Measurements from ENCODE around the gene PPFIA3.

Gene PPFIA3

DNA sequence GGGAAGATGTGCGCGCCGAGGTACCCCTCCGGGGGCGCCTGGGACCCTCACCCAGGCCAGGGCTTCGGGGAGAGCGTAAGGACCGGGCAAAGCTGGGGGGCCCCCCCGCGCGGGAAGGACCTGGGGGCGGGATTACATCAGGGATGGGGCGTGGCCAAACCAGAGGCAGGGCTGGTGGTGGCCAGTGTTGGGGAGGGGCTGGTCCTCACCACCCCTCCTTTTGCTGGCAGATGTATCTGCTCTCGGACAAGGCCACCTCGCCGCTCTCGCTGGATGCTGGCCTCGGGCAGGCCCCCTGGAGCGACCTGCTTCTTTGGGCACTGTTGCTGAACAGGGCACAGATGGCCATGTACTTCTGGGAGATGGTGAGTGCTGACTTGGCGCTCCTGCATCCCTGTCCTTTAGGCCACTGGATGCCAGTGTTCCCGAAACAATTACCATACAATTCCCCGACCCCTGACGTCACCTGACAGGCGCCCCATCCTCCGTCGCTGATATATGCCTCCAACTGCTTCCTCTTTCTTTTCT lies 63.6 kb downstream of the PPFIA3 start:
- no peak for DNase-seq (ENCODE audit: low read depth)

DNA sequence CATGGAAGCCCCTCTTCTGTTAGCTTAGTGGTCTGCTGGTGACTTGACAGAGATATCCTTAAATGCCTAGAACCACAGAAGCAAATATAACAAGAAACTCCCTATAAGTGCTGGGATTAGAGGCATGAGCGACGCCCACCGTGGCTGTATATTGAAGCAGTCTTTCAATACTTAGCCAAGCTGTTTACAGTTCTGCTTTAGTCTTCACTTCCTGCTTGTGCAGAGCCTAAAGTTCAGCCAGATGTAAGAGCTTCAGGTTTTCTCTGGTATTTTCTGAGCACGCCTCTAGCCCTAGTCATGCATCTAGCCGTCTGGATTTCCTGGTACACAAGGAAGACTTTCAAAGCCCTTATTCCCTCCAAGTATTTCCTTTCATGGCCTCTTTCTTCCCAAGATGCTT lies 66.8 kb downstream of the PPFIA3 start:
- DNase-seq (ENCODE audit: low read depth): no peak

DNA sequence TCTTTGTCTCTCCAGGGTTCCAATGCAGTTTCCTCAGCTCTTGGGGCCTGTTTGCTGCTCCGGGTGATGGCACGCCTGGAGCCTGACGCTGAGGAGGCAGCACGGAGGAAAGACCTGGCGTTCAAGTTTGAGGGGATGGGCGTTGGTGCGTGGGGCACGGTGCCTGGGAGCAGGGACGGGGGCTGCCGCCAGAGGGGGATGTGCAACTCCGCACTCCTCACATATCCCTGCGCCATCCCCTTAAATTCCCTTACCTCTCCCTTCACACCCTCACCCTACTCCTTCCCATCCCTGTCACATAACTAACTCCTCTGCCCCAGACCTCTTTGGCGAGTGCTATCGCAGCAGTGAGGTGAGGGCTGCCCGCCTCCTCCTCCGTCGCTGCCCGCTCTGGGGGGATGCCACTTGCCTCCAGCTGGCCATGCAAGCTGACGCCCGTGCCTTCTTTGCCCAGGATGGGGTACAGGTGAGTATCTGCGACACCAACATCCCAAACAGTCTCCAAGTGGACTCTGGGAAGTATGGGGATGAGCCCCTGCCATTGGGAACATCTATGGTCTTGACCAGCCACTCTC lies 69.4 kb downstream of the PPFIA3 start:
- no peak for DNase-seq (ENCODE audit: low read depth)

DNA sequence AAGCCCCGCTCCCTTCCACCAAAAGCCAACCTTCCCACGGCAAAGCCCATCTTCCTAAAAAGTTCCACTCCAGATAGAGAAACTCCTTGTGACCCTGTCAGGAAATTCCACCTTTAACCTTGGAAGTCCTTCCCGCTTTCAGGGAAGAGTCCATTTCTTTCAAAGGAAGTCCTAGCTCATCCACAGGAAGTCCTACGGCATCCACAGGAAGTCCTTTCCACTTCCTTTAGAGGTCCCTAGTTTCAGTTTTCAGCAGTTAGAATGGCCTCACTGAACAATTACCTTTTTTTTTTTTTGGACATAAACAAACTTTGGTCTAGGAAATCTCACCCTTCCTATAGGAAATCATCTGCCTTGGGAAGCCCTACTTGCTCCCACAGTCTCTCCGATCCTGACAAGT lies 69.9 kb downstream of the PPFIA3 start:
- DNase-seq (ENCODE audit: low read depth): no peak

DNA sequence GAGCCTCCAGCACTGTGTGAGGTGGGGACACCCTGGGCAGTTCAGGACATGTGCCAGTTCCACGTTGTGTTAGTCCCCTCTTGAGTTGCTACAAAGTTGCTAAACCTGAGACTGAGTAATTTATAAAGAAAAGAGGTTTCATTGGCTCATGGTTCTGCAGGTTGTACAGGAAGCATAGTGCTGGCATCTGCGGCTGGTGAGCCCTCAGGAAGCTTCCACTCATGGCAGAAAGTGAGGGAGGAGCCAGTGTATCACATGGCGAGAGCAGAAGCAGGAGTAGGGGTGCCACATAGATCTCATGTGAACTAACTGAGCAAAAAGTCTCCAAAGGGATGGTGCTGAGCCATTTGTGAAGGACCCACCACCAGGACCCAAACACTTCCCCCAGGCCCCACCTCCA lies 71.4 kb downstream of the PPFIA3 start:
- no peak for DNase-seq (ENCODE audit: low read depth)

DNA sequence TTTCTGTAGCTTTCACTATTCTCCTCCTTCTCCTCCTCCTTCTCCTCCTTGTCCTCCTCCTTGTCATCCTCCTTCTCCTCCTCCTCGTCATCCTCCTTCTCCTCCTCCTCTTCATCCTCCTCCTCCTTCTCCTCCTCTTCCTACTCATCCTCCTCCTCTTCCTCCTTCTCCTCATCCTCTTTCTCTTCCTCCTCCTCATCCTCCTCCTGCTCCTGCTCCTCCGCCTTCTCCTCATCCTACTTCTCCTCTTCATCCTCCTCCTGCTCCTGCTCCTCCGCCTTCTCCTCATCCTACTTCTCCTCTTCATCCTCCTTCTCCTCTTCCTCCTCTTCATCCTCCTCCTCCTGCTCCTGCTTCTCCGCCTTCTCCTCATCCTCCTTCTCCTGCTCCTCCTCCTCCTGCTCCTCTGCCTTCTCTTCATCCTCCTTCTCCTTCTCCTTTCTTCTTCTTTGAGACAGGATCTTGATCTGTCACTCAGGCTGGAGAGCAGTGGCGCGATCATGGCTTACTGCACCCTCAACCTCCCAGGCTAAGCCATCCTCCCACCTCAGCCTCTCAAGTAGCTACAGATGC lies 74.6 kb downstream of the PPFIA3 start:
- DNase-seq (ENCODE audit: low read depth): no peak

DNA sequence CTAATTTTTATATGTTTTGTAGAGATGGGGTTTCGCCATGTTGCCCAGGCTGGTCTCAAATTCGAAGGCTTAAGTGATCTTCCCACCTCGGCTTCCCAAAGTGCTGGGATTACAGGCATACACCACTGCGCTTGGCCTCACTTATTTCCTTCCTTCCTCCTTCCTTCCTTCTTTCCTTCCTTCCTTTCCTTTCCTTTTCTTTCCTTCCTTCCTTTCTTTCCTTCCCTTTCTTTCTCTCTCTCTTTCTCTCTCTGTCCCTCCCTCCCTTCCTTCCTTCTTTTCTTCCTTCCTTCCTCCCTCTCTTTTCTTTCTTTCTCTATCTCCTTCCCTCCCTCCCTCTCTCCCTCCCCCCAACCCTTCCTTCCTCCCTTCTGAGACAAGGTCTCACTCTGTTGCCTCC lies 75.1 kb downstream of the PPFIA3 start:
- DNase-seq (ENCODE audit: low read depth): no peak

DNA sequence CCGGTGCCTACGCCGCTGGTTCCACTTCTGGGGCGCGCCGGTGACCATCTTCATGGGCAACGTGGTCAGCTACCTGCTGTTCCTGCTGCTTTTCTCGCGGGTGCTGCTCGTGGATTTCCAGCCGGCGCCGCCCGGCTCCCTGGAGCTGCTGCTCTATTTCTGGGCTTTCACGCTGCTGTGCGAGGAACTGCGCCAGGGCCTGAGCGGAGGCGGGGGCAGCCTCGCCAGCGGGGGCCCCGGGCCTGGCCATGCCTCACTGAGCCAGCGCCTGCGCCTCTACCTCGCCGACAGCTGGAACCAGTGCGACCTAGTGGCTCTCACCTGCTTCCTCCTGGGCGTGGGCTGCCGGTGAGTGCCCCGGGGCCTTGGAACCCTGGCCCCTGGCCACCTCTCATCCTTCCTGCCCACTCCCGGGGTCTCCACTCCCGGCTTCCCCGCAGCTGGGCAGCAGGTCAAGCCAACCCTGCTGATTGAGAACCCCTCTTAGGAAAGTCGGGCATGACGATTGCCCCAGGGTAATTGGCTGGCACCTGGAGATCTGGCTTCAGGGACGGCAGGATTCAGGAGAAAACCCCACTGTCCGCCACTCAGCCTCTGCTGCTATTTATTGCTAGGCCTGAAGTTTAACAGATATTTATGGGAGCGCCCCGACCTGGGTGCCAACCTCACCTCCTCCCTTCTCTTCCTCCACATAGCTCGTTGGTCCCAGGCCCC lies 77.3 kb downstream of the PPFIA3 start:
- DNase-seq (ENCODE audit: low read depth): no peak

DNA sequence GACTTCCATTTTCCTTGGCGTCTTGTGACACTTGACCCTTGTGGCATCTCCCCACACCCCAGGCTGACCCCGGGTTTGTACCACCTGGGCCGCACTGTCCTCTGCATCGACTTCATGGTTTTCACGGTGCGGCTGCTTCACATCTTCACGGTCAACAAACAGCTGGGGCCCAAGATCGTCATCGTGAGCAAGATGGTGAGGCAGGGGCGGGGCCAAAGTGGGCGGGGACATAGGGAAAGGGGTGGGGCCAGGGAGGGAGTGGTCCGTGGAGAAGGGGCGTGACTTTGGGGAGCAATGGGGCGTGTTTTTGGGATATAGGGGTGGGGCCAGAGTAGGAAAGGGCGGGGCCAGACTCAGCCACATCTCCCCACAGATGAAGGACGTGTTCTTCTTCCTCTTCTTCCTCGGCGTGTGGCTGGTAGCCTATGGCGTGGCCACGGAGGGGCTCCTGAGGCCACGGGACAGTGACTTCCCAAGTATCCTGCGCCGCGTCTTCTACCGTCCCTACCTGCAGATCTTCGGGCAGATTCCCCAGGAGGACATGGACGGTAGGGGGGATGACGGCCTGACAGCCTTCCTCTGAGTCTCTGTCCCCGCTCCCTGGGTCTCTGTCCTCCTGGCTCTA lies 81.0 kb downstream of the PPFIA3 start:
- DNase-seq (ENCODE audit: low read depth): no peak
